Measurements from ENCODE around the gene ATG2A. TPM values are rescaled to one million over a fixed set of nuclear protein-coding genes. Genes with fewer than 3 reads are reported as not detected.

ATG2A gene
- total and polyA plus RNA-seq, 2 of the 8 experiments (the other 6 are each of a cell fraction or from before 2014, with no cell fraction given): 12.1 to 22.1 TPM

- H3K36me3 ChIP-seq (ENCODE audit: control insufficient read depth in 2 of 4, insufficient read depth in 4 of 4, low read length in 3 of 4): no peaks in the 10 kb centered on the region
- H2AFZ ChIP-seq (ENCODE audit: low read length): no peak overlapping the region
- H3K79me2 ChIP-seq (ENCODE audit: control insufficient read depth in 1 of 2, insufficient read depth in 2 of 2, low read length in 2 of 2): no peaks in the 10 kb centered on the region
- H2BK120ac ChIP-seq (replicated peaks; ENCODE audit: low read depth, low read length): no peak overlapping the region
- H2BK15ac ChIP-seq (ENCODE audit: low read length): no peak overlapping the region
- H3K27me3 ChIP-seq (replicated peaks in 1 of 4; ENCODE audit: control insufficient read depth in 3 of 4, extremely low read depth in 1 of 4, insufficient read depth in 3 of 4, low read length in 3 of 4): no peaks in the 10 kb centered on the region; a peak in 1 of 7 replicates
- no peak overlapping the region for H3K27ac ChIP-seq (ENCODE audit: low read depth, low read length)
- H4K20me1 ChIP-seq (replicated peaks in 1 of 2; ENCODE audit: control insufficient read depth in 1 of 2, insufficient read depth in 2 of 2, low read length in 2 of 2): peaks cover 0 to 4% of the 10 kb centered on the region in 2 experiments
- peaks cover 2% of the 10 kb centered on the region; the same call in 1 of the 2 replicates for H3K23me2 ChIP-seq (ENCODE audit: low read depth, low read length)
- no peak overlapping the region for H3K4me3 ChIP-seq (ENCODE audit: extremely low read depth in 1 of 4, insufficient read depth in 2 of 4, low read depth in 3 of 4, low read length in 4 of 4)
- no peak overlapping the region for H2BK12ac ChIP-seq (ENCODE audit: low read depth, low read length)
- DNase-seq (ENCODE audit: low read depth in 1 of 2, low spot score in 2 of 2) (no peak), FAIRE-seq (no peak)
- WGBS, 2 experiments (ENCODE audit: extremely low coverage in 1 of 2, insufficient coverage in 1 of 2, insufficient read length in 1 of 2, insufficient replicate concordance in 2 of 2, low coverage in 1 of 2, low lambda C conversion rate in 2 of 2, missing lambda C conversion rate in 1 of 2): 85% methylated on average over 4 of the region's 4 CpGs; no CpG with 5 or more reads in 1 of the 2 experiments
- H2BK20ac ChIP-seq (ENCODE audit: low read length): no peak overlapping the region
- ChIA-PET CTCF (ENCODE audit: partially characterized antibody) (interaction anchor here (1.0 to 4.6 kb wide), 9 partner anchors 10 to 88 kb away, joined by 3 to 20 read pairs (median 4); partner anchors contain the start of gene BATF2), POLR2A (ENCODE audit: partially characterized antibody) (interaction anchor here (0.7 to 1.4 kb wide), 9 partner anchors 10 to 197 kb away, joined by 3 to 5 read pairs (median 3); partner anchors contain the start of genes ARL2, BATF2, FAU and MAJIN)
- no peak overlapping the region for H4K8ac ChIP-seq (ENCODE audit: extremely low read depth, insufficient read depth, low read length)
- no peak overlapping the region for H4K5ac ChIP-seq (ENCODE audit: insufficient read length, low read depth, low read length)
- H3K9ac ChIP-seq (replicated peaks in 1 of 4; ENCODE audit: extremely low read depth in 1 of 4, low read depth in 3 of 4, low read length in 3 of 4): no peak overlapping the region
- no peaks in the 10 kb centered on the region for H3K79me1 ChIP-seq (ENCODE audit: low read depth, low read length)
- H3K23ac ChIP-seq (ENCODE audit: insufficient read length): no peak overlapping the region
- H3K4me2 ChIP-seq (ENCODE audit: insufficient read depth in 1 of 2, low read depth in 2 of 2, low read length in 2 of 2): peak overlapping the region in 1 of 2 experiments; percentile 40; a peak in 1 of 4 replicates
- no peak overlapping the region for H4K91ac ChIP-seq (replicated peaks; ENCODE audit: insufficient read length, low read length)
- H3K56ac ChIP-seq (replicated peaks; ENCODE audit: insufficient read length, low read depth, low read length): no peak overlapping the region
- H3K14ac ChIP-seq (ENCODE audit: insufficient read length): no peak overlapping the region
- H3K4ac ChIP-seq (replicated peaks; ENCODE audit: insufficient read length, low read depth, low read length): no peak overlapping the region
- H3K4me1 ChIP-seq (replicated peaks in 1 of 4; ENCODE audit: control insufficient read depth in 3 of 4, insufficient read depth in 4 of 4, low read length in 3 of 4): peaks cover 1 to 14% (median 7%) of the 10 kb centered on the region in 4 experiments
- H3K9me3 ChIP-seq (ENCODE audit: insufficient read depth in 2 of 2, low read depth in 1 of 2, low read length in 1 of 2): no peaks in the 10 kb centered on the region
- no peak overlapping the region for H3K18ac ChIP-seq (ENCODE audit: extremely low read depth, low read length)
- H2BK5ac ChIP-seq (ENCODE audit: low read depth, low read length): peak overlapping the region; percentile 81; the same call in 1 of the 2 replicates
- no peak overlapping the region for H2AK5ac ChIP-seq (ENCODE audit: low read depth, low read length)
- no peak for TF ChIP-seq BCL11A (IDR thresholded peaks at IDR 0.05; ENCODE audit: low read depth in 2 of 2, low read length in 2 of 2)
Observed at GRCh38 chr11:64936539-64936938, 19.5 kb upstream of the ATG2A start.
